Fibroblast of mammary gland (primary cell): ENCODE results near the gene ARHGAP19.

Experiments used
- DNase-seq: peaks from one replicate; pipeline ENCODE4 v3.0.0-alpha.2; 2010; ENCODE audit warnings: low read depth
- H3K4me3 ChIP-seq: 2 replicates; pipeline ENCODE4 v1.5.1; 2011; ENCODE audit warnings: low read depth, mild to moderate bottlenecking, low read length, moderate library complexity; ENCODE audit not compliant: control insufficient read depth
- CTCF ChIP-seq: conservative IDR thresholded peaks from 2 replicates; pipeline ENCODE4 v1.5.1; 2011; ENCODE audit warnings: low read depth, low read length, inconsistent platforms; ENCODE audit not compliant: control insufficient read depth, insufficient read depth

The ARHGAP19 gene

GRCh38 chr10:97185326-97186058 is 106.9 kb downstream of the ARHGAP19 start, which contains the start of gene SLIT1:
Gene SLIT1 (minus strand): TSS chr10:97185959. CDS start chr10:97185674, 285 bp downstream.
- DNase-seq, result no peak
- TF ChIP-seq CTCF, result no peak
- no peak within 1 kb of the TSS for H3K4me3 ChIP-seq

DNA sequence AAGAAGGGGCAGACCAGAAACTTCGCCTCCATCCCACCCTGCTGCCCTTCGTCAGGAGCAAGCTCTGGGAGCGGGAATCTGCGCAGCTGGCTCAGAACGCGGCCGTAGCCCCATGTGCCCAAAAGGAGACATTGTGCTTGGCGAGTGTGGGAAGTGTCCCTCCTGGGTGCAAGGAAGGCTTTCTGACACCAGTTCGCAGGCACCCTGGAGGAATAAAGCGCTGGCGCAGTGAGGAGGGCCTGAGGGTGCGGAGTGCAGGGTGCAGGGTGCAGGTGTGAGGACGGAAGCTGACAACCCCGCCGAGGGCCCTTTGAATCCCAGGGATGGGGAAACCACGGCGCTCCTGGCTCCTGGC is 107.5 kb downstream of the ARHGAP19 start:
- no peak for DNase-seq
- H3K4me3 ChIP-seq, result no peak overlapping the region
- TF ChIP-seq CTCF, result no peak

DNA sequence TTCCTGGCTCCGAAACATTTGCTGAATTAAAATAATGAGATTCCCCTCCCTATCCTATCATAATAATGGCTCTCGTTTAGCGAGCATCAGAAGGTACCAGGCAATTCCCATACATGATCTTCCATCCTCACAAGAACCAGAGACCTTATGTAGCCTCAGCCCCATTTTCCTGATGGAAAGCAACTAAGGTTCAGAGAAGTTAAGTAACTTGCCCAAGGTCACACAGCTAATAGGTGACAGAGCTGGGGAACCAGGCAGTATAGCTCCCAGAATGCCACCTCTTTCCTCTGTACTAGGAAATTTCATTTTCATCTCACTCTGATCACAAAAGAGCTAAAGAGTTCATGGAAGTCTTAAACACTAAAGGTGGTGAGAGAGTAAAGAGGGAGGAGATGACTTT is 109.1 kb downstream of the ARHGAP19 start:
- TF ChIP-seq CTCF, result no peak
- no peak for DNase-seq
- no peak overlapping the region for H3K4me3 ChIP-seq

GRCh38 chr10:97182288-97182990 is 110.0 kb downstream of the ARHGAP19 start:
- DNase-seq, result no peak
- no peak overlapping the region for H3K4me3 ChIP-seq
- no peak for TF ChIP-seq CTCF

DNA sequence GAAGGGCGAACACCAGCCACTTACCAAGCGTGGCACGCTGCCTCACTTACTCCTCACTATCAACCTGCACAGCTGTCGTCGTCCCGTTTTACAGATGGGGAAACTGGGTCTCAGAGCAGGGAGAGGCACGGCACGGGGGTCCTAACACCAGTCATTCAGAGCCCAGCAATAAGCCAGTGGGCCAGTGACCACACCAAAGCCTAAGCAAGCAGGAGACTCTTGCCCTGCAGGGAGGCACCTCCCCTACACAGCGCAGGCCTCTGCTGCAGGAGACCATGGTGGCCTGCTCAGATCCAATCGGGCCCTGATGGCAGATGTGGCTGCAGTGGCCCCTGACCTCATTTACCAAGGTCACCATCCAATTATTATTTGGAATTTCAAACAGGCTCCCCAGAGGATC is 111.5 kb downstream of the ARHGAP19 start:
- TF ChIP-seq CTCF, result no peak
- DNase-seq, result no peak
- no peak overlapping the region for H3K4me3 ChIP-seq

- no peak for TF ChIP-seq CTCF
- no peak overlapping the region for H3K4me3 ChIP-seq
- DNase-seq, result no peak
Measured at GRCh38 chr10:97180363-97180755, 112.1 kb downstream of the ARHGAP19 start.
